CD4-positive, alpha-beta T cell treated with Interleukin-2 at 100 ng/mL for 4 hours (primary cell): ENCODE measurements around the gene RHD.
"Not testable (repeated sequence)": the region's sequence is repeated elsewhere in the genome, so short reads cannot be mapped to it uniquely, and the experiment has no call there.

Experiments
- DNase-seq: peaks from one replicate; pipeline ENCODE4 v3.0.0-alpha.2; 2020; ENCODE audit warnings: low spot score

RHD gene

DNA sequence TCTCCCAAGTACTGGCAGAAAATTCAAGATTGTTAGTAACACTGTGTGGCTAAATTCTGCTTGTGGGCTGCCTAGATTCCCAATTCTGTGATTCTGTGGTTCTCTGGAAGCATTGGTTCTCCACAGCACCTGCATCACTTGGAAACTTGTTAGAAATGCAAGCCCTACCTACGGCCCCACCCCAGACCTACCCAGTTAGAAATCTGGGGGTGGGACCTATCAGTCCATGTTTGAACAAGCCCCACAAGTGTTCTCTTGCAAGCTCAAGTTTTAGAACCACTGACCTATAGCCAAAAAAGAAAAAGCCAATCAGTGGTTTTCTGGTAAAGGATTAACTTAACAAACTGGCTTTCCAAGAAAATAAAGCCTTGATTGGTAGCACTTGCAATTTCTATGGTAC lies 35.9 kb downstream of the RHD start:
- not testable (repeated sequence) for DNase-seq

DNA sequence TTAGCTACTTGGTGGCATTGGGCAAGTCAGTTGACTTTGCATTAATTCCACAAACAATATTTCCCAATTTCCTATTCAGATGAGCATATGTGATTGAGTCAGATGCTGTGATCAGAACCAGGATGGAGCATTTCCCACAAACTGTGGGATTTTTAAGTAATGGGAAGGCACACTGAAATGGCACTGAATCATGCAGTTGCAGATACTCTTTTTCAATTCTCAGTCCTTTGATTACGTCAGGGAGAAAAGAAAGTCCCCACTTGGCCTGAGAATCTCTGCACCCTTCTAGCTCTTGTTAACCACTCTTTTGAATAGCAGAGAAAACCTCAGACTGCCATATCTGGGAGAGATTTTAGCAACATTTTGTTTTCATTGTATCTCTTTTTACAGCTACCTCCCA lies 36.8 kb downstream of the RHD start:
- not testable (repeated sequence) for DNase-seq

DNA sequence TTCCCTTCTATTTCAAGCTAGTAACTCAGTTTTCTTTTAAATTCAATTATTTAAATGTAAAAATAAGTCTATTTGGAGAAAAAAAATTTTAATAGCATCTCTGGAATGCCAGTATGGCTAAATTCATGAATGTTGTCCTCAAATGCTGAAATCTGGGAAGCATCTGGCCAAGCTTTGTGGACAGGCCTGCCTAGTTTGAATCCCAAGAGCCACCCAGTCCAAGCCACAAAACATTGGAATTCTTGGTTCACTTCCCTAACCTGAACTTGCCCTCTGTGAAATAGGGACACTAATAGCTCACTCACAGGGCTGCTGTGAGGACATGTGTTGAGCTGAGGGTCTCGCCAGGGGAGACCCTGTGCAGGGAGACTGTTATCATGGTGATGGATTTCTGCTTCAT lies 37.2 kb downstream of the RHD start:
- not testable (repeated sequence) for DNase-seq

DNA sequence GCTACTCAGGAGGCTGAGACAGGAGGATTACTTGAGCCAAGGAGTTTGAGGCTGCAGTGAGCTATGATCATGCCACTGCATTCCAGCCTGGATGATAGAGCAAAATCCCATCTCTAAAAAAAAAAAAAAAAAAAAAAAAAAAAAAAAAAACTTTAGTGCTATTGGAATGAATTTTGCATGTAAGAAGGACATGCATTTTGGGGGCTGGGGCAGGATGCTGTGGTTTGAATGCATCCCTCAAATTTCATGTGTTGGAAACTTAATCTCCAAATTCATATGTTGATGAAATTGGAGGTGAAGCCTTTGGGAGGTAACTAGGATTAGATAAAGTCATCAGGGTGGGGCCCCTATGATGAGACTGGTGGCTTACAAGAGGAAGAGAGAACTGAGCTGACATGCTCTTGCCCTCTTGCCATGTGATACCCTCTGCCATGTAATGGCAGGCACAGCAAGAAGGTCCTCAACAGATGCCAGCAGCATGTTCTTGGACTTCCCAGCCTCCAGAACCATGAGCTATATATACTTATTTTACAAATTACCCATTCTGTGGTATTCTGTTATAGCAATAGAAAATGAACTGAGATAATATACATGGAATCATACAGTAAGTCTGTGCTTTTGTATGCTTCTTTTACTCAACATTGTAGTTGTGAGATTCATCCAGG lies 40.6 kb downstream of the RHD start:
- DNase-seq: not testable (repeated sequence)

DNA sequence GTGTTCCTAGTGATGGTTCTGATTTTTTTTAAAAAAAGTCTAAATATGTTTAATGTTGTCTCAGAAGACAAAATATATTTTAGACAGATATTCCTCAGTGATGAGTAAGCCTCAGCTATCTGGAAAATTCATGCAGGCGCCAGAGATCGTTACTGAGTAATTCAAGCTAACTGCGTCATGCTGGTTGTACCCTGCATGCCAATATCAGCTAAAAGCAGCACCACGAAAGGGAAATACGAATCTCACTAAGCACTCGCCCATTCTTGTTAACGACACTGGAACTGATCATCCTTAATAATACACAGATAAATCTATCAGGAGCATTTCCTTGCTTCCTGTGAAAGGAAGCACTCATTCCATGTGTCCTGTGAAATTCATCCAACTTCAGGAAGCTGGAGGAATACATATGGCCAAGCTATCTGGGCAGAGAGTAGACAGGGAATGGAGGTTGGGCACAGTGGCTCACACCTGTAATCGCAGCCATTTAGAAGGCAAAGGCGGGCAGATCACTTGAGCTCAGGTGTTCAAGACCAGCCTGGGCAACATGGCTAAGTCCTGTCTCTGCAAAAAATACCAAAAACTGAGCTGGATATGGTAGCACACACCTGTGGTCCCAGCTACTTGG lies 48.1 kb downstream of the RHD start:
- not testable (repeated sequence) for DNase-seq

DNA sequence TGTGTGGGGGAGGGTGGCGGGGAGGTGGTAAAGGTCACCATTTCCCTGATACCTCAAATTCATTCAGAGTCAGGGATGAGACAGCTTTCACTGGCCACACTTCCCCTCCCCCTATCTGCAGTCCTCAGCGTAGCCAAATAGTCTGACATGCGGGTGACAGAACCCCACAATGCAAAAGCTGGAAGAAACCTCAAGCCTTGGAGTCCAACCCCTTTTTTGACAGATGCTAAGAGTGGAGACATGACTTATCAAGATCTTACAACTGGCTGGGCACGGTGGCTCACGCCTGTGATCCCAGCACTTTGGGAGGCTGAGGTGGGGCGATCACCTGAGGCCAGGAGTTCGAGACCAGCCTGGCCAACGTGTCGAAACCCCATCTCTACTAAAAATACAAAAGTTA lies 49.8 kb downstream of the RHD start:
- DNase-seq: not testable (repeated sequence)

DNA sequence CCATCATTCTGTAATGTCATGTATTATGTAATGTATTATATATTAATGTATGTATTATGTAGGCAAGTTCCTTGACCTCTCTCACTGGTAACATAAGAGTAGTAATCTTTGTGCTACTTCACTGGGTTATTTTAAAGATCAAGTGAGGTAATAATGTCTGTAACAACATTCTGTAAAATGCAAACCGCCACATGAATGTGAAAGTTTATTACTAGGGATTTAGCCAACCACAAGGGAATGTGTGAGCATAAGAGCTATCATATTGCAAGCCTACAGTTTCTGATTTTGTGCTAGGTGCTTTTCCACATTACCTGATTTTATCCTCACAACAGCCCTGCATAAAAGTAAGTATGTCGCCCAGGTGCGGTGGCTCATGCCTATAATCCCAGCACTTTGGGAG lies 52.1 kb downstream of the RHD start:
- not testable (repeated sequence) for DNase-seq

DNA sequence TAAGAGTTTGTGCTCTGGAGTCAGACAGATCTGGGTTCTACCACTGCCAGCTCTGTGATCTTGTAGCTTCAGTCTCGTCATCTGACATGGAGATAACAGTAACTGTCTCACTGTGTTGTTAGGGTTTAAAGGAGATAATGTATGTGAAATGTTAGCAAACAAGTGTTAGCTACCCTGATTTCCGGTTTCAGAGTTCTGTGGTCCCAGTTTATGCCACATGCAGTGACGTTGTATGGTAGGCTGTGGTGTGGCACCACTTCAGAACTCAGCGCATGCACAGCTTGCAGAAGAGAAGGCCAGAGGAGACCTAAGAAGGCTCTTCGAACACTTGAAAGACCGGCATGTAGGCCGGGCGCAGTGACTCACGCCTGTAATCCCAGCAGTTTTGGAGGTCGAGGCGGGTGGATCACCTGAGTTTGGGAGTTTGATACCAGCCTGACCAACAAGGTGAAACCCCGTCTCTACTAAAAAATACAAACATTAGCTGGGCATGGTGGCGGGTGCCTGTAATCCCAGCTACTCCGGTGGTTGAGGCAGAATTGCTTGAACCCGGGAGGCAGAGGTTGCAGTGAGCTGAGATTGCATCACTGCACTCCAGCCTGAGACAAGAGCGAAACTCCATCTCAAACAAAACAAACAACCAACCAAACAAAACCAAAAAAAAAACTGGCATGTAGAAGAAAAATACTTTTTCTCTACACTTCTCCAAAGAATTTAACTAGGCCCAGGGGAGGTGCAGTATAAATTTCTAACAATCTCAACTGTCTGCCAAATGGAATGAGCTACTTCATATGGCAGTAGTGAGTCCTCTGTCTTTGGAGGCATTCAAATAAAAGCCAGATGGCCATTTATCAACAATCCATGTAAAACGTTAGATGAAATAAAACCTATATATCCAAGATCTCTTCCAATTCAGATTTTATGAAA lies 55.8 kb downstream of the RHD start:
- DNase-seq: not testable (repeated sequence)

DNA sequence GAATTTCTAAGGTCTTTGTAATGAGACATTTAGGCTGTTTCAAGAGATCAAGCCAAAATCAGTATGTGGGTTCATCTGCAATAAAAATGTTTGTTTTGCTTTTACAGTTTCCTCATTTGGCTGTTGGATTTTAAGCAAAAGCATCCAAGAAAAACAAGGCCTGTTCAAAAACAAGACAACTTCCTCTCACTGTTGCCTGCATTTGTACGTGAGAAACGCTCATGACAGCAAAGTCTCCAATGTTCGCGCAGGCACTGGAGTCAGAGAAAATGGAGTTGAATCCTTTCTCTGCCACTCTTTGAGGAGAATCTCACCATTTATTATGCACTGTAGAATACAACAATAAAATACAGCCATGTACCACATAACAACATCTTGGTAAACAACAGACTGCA lies 56.5 kb downstream of the RHD start:
- DNase-seq: not testable (repeated sequence)

DNA sequence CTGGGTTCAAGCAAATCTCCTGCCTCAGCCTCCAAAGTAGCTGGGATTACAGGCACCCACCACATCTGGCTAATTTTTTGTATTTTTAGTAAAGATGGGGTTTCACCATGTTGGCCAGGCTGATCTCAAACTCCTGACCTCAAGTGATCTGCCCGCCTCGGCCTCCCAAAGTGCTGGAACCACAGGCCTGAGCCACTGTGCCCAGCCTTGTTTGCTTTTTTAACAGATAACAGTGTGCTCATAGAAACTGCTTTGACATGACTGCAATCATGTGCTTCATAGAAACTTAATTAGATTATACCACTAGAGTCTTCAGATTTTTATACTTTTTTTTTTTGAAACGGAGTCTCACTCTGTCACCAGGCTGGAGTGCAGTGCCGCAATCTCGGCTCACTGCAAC lies 57.0 kb downstream of the RHD start:
- not testable (repeated sequence) for DNase-seq

DNA sequence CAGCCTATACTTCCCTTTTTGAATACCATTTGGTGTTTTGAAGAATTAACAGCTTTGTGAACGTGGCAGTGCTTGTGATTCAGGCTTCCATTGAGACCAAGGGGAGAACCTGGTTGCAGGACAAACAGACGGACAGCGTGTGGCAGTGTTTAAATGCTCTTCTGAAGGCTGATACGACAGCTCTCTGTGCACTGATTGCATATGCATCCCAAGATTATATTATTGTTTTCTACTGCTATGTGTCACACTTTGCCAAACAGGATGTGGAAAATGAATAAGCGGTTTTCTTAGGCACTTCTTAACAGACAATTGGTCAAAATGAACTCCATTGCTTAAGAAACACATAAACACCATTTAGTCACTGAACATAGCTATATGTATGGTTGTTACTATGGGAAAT lies 57.6 kb downstream of the RHD start:
- DNase-seq: peak; percentile 44

DNA sequence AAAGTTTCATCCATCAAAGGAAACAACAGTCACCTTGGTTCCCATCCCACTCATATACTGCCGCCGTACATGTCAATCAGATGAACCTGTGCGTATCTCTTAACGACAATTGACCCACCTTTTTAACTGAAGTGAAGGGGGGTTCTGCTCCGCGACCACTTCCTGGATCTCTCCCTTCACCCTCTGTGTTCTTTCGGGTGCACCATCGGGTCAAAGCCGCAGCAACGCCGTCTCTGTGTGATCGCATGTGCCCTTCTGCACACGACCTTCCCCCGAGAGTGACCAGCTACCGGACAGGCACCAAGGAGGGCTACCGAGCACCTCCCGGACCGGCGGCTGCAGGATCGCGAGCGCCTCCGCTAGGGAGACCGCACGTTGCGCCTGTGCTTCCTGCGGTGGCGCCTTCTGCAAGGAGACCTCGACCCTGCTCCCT lies 64.6 kb downstream of the RHD start:
- peak; percentile 21 for DNase-seq

DNA sequence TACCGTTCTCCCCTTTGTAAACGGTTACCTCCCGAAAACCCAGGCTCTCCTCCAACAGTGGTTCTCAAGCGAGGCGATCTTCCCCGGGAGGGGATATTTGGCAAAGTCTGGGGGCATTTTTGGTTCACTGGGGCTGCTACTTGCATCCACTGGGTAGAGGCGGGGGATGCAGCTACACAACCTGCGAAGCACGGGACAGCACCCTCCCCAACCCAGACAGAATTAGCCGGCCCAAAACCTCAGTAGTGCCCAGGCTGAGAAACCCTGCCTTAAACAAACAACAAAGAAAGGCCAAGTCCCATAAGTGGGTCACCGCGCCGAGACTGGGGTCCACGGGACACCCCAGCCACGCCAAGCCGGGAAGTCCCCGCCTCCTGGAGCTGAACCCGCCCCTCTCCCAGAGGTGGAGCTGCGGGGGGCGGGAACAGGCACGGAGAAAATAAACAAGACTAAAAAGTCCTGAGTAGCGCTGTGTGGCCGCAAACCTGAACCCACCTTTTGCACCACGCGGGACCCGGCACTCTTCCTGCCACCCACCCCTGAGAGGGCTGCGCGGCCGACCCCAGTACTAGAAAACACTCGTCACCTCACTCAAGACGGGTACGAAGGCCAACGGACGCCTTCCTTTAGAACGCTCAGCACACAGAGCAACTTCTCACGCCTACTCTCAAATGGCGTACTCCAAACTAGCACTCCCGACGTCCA lies 65.3 kb downstream of the RHD start:
- DNase-seq: peak; percentile 22

DNA sequence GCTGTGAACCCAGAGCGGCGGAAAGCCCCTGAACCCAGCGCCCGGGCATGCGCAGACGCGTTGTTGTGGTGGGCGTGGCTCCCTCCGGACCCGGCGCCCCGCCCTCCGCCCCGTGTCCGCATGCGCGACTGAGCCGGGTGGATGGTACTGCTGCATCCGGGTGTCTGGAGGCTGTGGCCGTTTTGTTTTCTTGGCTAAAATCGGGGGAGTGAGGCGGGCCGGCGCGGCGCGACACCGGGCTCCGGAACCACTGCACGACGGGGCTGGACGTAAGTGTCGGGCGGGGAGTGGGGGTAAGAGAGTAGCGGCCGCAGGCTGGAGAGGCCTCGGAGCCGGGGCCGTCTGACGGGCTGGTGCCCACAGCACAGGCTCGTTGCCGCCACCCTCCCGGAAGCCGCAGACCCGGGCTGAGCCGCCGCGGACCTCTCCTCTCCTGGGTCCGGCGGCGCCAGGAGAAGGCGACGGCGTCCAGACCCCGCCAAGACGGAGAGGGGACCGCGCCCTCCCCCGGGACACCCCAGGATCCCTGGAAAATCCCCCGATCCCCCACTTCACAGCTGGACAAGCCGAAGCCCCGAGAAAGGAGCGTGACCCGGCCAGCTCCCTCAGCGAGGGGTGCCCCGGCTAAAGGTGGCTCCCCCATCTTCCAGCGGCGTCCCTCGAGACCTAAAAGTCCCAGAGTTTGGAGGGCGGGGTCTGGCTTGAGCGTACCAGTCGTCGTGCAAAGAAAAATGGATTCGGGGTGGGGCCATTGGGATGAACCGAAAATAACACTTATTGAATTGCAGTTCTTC lies 66.1 kb downstream of the RHD start, which contains the start of gene TMEM50A:
Gene TMEM50A, plus strand, starts transcription at position 147 of the 794 bp plus-strand sequence. CDS start 2,153 bp downstream, outside the sequence.
- peak; percentile 90 for DNase-seq

DNA sequence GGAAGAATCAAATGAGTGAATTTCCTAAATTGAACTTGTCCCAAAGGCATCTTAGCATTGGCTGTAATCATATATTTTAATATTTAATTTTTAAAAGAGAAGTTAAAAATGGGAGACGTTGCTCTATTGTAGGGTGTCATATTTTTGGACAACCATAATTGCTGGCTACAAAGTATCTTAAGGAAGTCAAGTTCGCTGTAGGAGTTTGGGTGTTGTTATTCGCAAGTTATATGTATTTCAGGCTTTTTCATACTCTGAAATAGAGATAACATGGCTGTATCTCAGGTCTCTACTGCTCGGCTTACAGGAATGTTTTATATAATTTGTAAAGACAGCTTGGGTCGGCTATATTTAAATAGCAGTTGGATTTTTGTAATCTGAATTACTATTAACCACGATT lies 66.7 kb downstream of the RHD start:
- DNase-seq: no peak

DNA sequence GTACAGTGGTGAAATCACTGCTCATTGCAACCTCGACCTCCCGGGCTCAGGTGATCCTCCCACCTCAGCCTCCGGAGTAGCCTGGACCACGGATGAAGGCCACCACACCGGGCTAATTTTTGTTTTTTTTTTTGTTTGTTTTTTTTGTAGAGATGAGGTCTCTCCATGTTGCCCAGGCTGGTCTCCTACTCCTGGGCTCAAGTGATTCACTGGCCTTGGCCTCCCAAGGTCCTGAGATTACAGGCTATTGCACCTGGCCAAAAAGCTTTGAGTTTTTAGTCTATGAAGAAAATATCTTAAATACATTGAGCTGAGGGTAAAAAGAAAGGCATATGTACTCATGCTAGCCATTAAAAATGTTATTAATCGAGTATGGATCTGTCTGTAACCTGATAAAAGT lies 69.4 kb downstream of the RHD start:
- DNase-seq: no peak

DNA sequence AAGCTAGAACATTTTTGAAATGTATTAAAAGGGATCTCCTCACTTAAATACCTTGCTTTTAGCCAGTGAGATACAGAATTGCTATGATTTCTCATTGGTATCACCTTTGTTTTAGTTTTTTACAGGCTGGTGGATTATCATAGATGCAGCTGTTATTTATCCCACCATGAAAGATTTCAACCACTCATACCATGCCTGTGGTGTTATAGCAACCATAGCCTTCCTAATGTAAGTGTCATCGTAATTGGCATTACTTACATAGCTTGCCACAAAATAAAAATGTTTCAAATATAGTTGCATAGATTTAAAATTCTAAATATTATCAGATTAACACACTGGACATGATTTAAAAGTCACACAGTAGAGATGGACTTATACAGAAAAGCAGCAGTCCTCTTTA lies 70.5 kb downstream of the RHD start:
- DNase-seq: no peak

DNA sequence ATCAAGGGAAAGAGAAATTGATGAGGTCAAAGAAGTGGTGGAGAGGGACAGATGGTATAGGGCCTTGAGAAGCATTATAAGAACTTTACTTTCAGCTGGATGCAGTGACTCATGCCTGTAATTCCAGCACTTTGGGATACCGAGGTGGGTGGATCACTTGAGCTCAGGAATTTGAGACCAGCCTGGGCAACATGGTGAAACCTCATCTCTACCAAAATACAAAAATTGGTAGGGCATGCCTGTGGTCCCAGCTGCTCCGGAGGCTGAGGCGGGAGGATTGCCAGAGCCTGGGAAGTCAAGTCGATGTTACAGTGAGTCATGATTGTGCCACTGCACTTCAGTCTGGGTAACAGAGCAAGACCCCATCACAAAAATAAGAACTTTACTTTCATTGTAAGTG lies 71.6 kb downstream of the RHD start:
- no peak for DNase-seq

DNA sequence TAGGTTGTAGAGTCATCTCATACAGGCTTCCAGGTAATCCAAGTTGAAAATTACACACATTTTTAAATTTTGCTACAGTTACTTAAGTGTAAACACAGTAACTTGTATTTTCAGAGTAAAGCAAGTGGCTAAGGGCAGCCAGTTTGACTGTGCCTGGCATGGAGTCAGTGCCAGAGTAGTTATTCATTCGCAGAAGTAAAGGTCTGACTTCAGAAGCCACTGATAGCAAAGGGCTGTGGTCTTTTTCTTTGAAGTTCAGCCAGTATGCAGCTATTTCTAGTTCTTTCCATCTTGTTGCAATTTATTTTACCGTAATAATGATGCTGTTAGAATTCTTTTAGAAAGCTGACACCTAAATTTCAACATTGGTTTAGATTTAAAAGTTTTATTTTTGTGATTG lies 75.2 kb downstream of the RHD start:
- no peak for DNase-seq

DNA sequence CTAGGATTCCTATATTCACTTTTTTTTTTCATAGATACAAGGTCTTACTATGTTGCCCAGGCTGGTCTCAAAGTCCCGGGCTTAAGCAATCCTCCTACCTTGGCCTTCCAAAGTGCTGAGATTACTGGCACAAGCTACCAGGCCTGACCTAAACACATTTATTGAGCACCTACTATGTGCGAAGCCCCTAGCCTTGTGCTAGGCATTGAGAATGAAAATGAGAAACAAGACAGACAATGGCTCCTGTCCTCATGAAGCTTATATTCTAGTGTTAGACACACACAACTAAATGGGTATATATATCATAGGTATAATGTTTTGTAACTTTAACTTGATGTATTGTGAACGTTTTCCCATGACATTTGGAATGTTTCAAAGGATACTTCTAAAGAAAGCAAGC lies 77.3 kb downstream of the RHD start:
- no peak for DNase-seq

DNA sequence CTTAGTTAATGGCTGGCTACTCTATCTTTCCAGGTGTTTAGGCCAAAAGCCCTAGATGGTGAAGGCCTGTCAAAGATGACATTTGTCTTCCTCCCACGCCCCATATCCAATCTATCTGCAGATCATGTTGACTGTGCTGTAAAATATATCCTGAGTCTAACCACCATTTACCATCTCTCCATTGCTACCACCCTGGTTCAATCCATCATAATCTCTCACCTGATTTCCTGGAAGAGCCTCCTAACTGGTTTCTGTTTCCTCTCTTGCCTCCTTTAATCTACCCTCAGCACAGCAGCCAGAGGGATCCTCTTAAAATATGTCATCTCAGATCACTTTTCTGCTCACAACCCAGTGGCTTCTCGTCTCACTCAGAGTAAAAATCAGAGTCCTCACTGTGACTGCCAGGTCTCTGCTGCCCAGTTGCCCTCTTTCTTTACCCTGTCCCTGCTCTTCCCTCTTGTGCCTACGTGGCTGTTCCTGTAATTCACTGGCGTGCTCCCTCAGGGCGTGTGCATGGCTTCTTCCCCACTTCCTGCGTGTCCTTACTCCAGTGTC lies 83.6 kb downstream of the RHD start:
- DNase-seq: peak; percentile 26
